GM21381 (cell line): ENCODE measurements around the gene PPP2R5A.

Source experiments
- ATAC-seq: cut with Tn5 transposase; IDR thresholded peaks from one replicate; pipeline ENCODE4 v1.9.1; 2021; ENCODE audit warnings: mild to moderate bottlenecking, moderate library complexity; ENCODE audit not compliant: unreplicated experiment

Gene PPP2R5A

DNA sequence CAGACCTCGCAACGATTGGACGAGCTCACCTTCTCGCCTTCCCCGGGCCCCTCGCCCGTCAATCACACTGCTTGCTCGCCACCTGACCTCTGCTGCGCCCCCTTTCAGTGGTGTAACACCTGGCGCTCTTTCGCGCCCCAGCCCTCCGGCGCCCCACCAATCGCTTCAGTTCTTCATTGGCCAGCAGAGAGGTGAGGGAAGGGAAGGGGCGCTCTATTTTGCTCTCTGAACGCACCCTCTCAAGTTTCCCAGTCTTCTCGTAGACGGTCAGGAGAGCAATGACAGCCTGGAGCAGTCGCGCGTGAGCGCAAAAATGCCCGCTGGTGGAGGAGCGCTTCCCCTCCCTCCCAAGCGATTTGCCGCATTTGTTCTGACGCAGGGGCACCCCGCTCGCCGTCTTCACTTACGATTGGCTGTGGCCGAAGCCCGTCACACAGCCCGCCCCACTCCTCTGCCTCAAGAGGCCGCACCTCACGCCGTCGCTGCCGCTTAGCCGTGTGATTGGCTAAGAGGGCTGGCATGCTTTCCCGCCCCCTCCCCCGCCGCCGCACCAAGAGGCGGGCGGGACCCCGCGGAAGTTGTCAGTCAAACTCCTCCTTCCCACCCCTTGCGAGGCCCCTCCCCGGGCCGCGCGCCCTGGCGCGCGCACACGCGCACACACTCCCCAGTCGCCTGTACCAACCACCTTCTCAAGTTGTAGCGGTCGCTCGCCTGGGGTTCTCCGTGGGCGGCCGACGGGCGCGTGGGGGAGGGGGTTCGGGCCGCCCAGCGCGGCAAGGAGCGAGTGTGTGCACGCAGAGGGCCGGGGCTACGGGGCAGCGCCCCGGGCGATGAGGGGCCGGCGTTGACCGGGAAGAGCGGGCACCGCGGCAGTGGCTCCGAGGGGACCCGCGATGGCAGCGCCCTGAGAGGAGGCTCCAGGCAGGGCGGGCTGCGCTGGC is at the start of gene PPP2R5A:
Gene PPP2R5A, plus strand, starts transcription at position 667 of the 941 bp plus-strand sequence. CDS start 701 bp downstream, outside the sequence.
- peak; percentile 92 for ATAC-seq

DNA sequence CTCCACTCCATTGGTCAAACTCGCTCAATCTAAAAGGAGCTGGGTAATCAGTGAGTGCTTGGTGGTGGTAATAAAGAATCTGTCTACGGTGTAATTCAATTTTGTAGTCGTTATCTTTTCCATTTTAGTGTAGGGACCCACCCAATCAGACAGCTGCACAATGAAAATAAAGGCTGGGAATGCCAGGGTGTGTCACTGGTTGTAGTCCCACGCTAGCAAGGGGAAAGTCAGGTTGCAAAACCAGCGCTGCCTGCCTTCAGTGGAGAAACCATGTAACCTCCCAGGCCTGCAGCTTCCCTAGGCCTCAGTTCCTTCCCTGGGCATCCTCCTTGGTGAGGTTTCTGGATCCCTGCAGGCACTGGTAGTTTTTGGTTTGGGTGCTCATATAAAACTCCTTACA is 49.4 kb upstream of the PPP2R5A start:
- no peak for ATAC-seq

DNA sequence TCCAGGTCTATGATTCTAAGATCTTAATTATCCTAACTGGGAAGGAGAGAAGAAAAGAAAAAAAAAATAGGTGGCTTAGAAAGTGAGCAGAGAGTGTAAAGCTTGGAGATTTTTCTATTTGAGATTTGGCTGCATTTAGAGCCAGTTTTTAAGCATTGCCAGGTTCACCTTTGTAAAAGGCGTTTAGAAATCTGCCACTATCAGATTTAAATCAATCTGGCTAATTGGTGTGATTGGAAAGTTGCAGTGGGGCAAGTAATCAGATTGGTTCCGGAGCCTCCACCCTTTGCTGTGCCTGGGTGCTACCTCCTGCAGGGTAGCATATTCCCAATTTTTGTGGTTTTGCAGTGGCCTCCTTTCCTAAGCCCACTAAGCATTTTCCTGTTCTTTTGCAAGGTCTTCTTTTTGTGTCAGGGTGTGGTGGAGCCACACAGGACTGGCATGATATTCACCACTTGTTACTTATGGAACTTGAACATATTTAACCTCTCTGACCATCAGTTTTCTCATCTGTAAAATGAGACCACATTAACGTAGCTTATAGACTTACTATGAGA is 48.5 kb upstream of the PPP2R5A start:
- ATAC-seq, result no peak

DNA sequence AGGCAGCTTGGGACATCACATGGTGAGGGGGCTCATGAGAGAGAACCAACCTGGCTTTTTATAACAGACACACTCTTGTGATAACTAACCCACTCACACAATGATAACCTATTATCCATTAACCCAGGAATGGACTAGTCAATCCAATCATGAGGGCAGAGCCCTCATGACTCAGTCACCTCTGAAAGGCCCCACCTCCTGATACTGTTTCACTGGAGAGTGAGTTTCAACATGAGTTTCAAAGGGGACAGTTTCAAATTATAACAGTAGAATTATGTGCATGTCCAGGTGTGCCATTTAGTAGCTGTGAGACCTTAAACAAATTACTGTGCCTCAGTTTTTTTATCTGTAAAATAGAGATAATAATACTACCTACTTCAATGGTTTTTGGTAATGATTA is 47.6 kb upstream of the PPP2R5A start:
- ATAC-seq, result peak; percentile 92

- ATAC-seq, result no peak
Observed at GRCh38 chr1:212238552-212238951, 46.7 kb upstream of the PPP2R5A start.

DNA sequence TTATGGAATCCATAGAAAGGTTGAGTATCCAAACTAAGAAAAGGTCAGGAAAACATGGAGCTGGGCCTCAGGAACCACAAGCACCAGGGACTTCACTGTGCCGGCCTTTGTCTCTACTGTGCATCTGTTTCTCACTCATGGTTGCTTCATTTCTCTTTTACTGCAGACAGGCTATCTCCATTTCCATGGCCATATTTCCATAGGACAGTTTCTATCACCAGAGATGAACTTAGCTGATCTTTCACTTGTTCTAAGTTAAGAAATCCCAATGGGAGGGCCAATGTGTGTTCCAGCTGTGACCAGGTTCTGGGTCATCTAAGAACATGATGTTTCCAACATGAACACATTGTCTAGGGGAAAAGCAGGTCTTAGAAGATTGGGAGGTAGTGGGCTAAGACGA is 43.7 kb upstream of the PPP2R5A start:
- no peak for ATAC-seq

DNA sequence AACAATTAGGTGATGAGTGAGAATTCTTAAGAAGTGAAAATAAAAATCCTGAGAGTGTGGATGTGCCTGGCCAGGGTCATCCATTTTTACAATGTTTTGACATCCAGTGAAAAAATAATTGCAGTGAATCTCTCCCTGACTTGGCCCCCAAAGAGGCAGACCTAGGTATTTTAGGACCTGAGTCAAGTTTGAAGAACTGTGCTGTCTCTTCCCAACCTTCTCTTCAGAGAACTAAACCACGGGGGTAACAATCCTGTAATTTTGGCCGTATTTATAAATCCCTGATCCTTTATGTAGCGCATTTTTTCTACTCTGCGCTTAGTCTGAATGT is 43.3 kb upstream of the PPP2R5A start:
- no peak for ATAC-seq

- ATAC-seq, result no peak
Observed at GRCh38 chr1:212242288-212242984, 42.8 kb upstream of the PPP2R5A start.

DNA sequence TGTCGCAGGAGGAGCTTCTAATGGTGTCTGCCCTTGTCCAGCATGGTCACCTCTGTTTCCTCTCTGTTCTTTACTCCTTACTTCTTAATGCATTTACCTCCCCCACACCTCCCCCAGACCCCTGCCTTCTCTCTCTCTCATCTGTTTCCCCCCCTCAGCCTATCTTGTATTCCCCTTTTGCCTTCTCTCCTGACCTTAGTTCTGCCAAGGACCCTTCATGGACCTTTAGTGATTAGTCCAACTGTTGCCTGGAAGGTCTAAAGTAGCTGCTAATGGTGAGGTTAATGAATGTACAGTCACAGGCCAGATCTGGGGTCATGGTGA is 42.3 kb upstream of the PPP2R5A start:
- ATAC-seq, result no peak

GRCh38 chr1:212244441-212244840 is 40.8 kb upstream of the PPP2R5A start:
- no peak for ATAC-seq

- no peak for ATAC-seq
Observed at GRCh38 chr1:212247179-212247721, 38.0 kb upstream of the PPP2R5A start.

DNA sequence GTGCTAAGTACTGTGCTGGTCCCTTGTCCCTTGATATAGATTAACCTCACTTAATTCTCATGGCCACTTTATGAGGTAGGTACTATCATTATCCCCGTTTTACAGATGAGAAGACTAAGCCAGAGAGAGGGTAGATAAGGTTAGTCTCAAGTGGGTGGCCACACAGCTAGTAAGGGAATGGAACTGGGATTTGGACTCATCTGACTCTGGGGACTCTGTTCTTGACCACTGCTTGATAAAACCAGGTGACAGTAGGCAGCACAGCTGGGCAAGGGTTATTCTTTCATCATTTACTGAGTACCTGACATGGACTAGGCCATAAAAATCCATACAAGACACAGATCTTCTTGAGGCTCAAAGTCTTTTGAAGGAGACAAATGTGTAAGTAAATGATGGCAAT is 37.2 kb upstream of the PPP2R5A start:
- ATAC-seq, result no peak

- no peak for ATAC-seq
Observed at GRCh38 chr1:212254853-212255363, 30.3 kb upstream of the PPP2R5A start.

DNA sequence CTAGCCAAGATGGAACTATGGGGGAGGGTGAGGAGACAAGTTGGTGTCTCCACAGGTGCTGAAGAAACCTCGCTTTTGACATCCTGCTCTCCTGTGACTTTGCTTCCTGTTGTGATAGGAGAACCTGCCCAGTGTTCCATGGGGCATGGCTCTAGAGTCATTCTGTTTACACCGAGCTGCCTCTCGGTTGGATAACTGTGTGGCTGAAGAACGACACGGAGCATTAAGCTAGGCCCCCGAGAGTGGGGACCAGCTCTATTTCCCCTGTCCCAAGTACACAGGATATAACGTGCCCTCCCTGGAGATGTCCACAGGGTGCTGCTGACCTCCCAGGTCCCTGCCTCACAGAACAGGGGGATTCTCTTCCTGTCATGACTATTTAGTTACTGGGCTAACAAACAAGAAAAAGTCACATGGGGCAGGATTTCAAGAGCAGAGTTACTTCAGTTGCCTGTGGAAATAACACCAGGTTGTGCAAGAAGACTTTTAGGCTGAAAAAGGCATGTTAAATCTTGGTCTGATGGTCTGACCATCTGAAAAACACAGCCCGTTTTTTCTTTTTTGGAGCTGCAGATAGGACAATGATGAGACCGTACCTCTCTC is 29.4 kb upstream of the PPP2R5A start:
- peak; percentile 13 for ATAC-seq

DNA sequence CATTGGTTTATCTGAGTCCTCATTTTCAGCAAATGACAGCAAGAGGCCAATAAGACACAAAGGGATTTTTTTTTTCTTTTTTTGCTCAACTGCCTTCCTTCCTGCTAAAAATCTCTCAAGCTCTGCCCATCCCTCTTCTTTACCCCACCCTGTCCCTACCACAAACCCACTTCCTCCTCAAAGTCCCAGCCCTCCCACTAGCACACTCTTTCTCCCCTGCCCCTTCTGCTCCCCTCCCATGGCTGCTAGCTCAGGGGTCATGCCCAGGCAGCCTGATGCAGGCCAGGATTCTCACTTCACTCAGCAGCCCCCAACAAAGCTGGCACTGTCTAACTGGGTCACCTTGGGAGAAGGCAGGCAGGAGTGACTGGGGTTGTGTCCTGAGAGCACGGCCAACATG is 28.8 kb upstream of the PPP2R5A start:
- peak; percentile 60 for ATAC-seq

GRCh38 chr1:212257157-212257556 is 28.1 kb upstream of the PPP2R5A start:
- ATAC-seq, result no peak

DNA sequence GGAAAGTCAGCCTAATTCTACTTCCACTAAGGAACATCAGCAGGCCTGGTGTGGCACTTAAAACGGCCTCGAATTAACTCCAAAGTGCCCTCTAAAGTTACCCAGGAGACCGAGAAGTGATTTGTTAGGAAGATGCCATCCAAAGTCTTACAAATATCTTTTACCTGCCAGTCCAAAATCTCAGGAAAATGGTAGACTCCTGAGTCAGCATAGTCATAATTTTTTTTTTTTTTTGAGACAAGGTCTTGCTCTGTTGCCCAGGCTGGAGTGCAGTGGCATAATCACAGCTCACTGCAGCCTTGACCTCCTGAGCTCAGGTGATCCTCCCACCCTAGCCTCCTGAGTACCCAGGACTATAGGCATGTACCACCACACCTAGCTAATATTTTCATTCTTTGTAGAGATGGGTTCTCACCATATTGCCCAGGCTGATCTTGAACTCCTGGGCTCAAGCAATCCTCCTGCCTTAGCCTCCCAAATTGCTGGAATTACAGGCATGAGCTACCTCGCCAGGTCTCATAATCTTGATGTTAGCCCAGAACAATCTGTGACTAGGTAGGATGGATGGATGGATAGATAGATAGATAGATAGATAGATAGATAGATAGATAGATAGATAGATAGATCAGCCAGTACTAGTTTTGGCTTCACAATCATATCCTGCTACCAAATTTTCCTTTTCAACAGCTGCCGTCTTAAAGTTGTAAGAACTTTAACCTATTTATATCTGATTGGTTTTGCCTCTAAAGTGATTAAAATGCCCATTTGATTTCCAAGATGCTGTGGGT is 25.3 kb upstream of the PPP2R5A start:
- ATAC-seq, result no peak

GRCh38 chr1:212260557-212261355 is 24.5 kb upstream of the PPP2R5A start:
- ATAC-seq, result no peak

DNA sequence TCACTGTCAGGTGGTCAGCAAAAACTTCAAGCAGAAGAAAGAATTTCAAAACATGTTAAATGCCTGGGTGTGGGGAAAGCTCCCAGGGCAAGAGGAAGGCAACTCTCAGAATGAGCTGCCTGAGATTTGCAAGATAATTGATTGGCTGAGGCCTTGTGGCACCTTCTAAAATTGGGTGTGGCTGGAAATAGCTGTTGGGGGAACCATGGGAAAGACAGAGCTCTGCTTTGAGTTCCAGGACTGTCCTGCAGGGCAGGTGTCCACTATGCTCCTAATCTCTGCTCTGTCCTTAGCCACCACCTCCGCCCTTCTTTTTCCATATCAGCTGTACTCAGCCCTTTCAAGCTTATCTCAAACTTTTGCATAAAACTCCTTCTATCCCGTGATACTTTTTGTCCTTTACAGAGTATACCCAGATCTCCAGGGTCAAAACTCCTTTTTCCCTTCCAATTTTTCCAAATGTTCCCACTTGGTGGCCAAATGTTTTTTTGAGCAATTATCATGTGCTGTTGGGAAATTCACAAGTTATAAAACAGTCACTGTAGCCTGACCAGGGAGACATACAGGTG is 23.8 kb upstream of the PPP2R5A start:
- ATAC-seq, result no peak
